Hepatocyte (in vitro differentiated cells): ENCODE data around the gene TMC5.

Source experiments
- CTCF ChIP-seq: fragments of 200-600 bp; sonication (generic); IDR thresholded peaks from 2 replicates; pipeline ENCODE4 v1.5.1; 2016; ENCODE audit warnings: antibody characterized with exemption, mild to moderate bottlenecking; ENCODE audit not compliant: poor library complexity
- EZH2 ChIP-seq: fragments of 200-600 bp; sonication (generic); IDR thresholded peaks from 2 replicates; pipeline ENCODE4 v1.6.1; 2016; ENCODE audit warnings: antibody characterized with exemption, mild to moderate bottlenecking, borderline replicate concordance
- EZH2phosphoT487 ChIP-seq: fragments of 200-600 bp; sonication (generic); IDR thresholded peaks from one replicate; pipeline ENCODE4 v1.6.1; 2018; ENCODE audit warnings: antibody characterized with exemption, mild to moderate bottlenecking, low read depth, moderate library complexity; ENCODE audit not compliant: unreplicated experiment, severe bottlenecking

DNA sequence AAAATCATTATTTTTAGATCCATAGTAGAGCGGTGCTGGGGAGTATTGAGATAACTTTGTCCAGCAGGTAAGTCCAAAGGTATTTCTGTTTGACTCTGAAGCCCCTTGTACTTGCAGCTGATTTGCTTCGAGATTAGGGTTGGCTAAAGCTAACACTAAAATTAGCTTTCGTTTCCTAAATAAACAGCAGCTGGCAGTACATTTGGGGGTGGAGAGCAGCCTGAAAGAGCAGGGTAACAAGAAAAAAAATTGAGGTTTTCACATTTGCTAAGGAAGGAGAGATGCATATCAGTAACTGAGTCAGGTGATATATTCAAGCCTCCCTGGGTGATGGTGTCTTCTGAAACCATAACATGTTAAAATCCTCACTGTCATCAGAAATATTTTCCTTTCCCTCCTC lies 37.4 kb upstream of the TMC5 start:
- TF ChIP-seq EZH2 (no peak), CTCF (no peak), EZH2phosphoT487 (no peak)
